Measurements from ENCODE around the gene FNDC3B. TPM values are rescaled to one million over a fixed set of nuclear protein-coding genes. Genes with fewer than 3 reads are reported as not detected.

FNDC3B gene
- total RNA-seq, 4 donors from 2014 or later: 23.9 to 61.9 (median 37.0) TPM

- Histone ChIP-seq H3K36me3 (no peaks in the 10 kb centered on the region), H3K4me1 (no peaks in the 10 kb centered on the region)
These were observed 15.5 kb upstream of the FNDC3B start for GRCh38 chr3:172023915-172024314.

GRCh38 chr3:172024679-172025078 is 14.7 kb upstream of the FNDC3B start:
- TF ChIP-seq POLR2AphosphoS5 (IDR thresholded peaks at IDR 0.05) (no peak), CTCF (IDR thresholded peaks at IDR 0.05) (no peak), POLR2A (IDR thresholded peaks at IDR 0.05) (no peak), EP300 (IDR thresholded peaks at IDR 0.05) (no peak)
- no peaks in the 10 kb centered on the region for H3K36me3 ChIP-seq
- no peaks in the 10 kb centered on the region for H3K9me3 ChIP-seq
- H3K4me3 ChIP-seq: no peak overlapping the region
- no peaks in the 10 kb centered on the region for H3K27me3 ChIP-seq
- no peak for DNase-seq (ENCODE audit: low spot score in 2 of 2)
- H3K4me1 ChIP-seq: no peaks in the 10 kb centered on the region
- 93% methylated on average over 3 of the region's 3 CpGs for WGBS
- no peak overlapping the region for H3K27ac ChIP-seq

More at GRCh38 chr3:172023915-172024314, 15.5 kb upstream of the FNDC3B start:
- H3K27ac ChIP-seq: no peak overlapping the region
- 91% methylated on average over 2 of the region's 2 CpGs for WGBS
- H3K9me3 ChIP-seq: no peaks in the 10 kb centered on the region
- no peak for TF ChIP-seq POLR2AphosphoS5 (IDR thresholded peaks at IDR 0.05)
- TF ChIP-seq POLR2A (IDR thresholded peaks at IDR 0.05): no peak
- no peak for TF ChIP-seq CTCF (IDR thresholded peaks at IDR 0.05)
- no peak for TF ChIP-seq EP300 (IDR thresholded peaks at IDR 0.05)
- H3K27me3 ChIP-seq: no peaks in the 10 kb centered on the region
- no peak for DNase-seq (ENCODE audit: low spot score in 2 of 2)
- H3K4me3 ChIP-seq: no peak overlapping the region

- Histone ChIP-seq H3K36me3 (no peaks in the 10 kb centered on the region), H3K27me3 (no peaks in the 10 kb centered on the region), H3K4me1 (no peaks in the 10 kb centered on the region), H3K9me3 (no peaks in the 10 kb centered on the region), H3K27ac (no peak overlapping the region), H3K4me3 (no peak overlapping the region)
- WGBS: 96% methylated on average over 3 of the region's 3 CpGs
- TF ChIP-seq EP300 (IDR thresholded peaks at IDR 0.05) (no peak), CTCF (IDR thresholded peaks at IDR 0.05) (no peak), POLR2A (IDR thresholded peaks at IDR 0.05) (no peak), POLR2AphosphoS5 (IDR thresholded peaks at IDR 0.05) (no peak)
- no peak for DNase-seq (ENCODE audit: low spot score in 2 of 2)
These were observed 9.8 kb upstream of the FNDC3B start for GRCh38 chr3:172029425-172030098.

- 84% methylated on average over 2 of the region's 2 CpGs for WGBS
- H3K36me3 ChIP-seq: no peaks in the 10 kb centered on the region
These were observed 9.2 kb upstream of the FNDC3B start for GRCh38 chr3:172030181-172030580.

More at GRCh38 chr3:172030181-172030580, 9.2 kb upstream of the FNDC3B start:
- no peaks in the 10 kb centered on the region for H3K9me3 ChIP-seq
- no peak overlapping the region for H3K27ac ChIP-seq
- no peaks in the 10 kb centered on the region for H3K4me1 ChIP-seq
- no peaks in the 10 kb centered on the region for H3K27me3 ChIP-seq
- TF ChIP-seq EP300 (IDR thresholded peaks at IDR 0.05): no peak
- no peak for TF ChIP-seq POLR2AphosphoS5 (IDR thresholded peaks at IDR 0.05)
- no peak for TF ChIP-seq POLR2A (IDR thresholded peaks at IDR 0.05)
- TF ChIP-seq CTCF (IDR thresholded peaks at IDR 0.05): no peak
- H3K4me3 ChIP-seq: no peak overlapping the region
- DNase-seq (ENCODE audit: low spot score in 2 of 2): no peak

Data from suprapubic skin (tissue), 4 donors.